Measurements from ENCODE around the gene LHX6.

GRCh38 chr9:122216798-122217418 lies 11.8 kb downstream of the LHX6 start:
- TF ChIP-seq POLR2AphosphoS5 (IDR thresholded peaks at IDR 0.05; ENCODE audit: low read depth) (no peak), CTCF (IDR thresholded peaks at IDR 0.05; ENCODE audit: insufficient read depth, low read length) (no peak), GABPA (IDR thresholded peaks at IDR 0.05; ENCODE audit: low read depth) (no peak), REST (IDR thresholded peaks at IDR 0.05; ENCODE audit: insufficient replicate concordance, low read depth) (no peak), SPI1 (IDR thresholded peaks at IDR 0.05; ENCODE audit: borderline replicate concordance, low read depth) (no peak)
